K562 (cell line): Measurements from ENCODE around the gene WIPF1. TPM values are rescaled to one million over a fixed set of nuclear protein-coding genes. Genes with fewer than 3 reads are reported as not detected.

Experiments
- ATAC-seq: fragments of 200-7000 bp; cut with Tn5 transposase; 3 replicates; pipeline ENCODE4 v1.9.1; 2020; ENCODE audit warnings: moderate library complexity
- BruUV-seq: library from RNA; stranded (reverse); fragments of 400-500 nt; replicated peaks from 2 replicates; lab custom pipeline; 2021; lab: Mats Ljungman, UMichigan
- CTCF ChIA-PET: fragments of 300-600 bp; formaldehyde crosslinking; extraction: SDS; loops from one replicate; lab custom pipeline; 2021; ENCODE audit warnings: low intra/inter-chr PET ratio; lab: Yijun Ruan, JAX
- POLR2A ChIA-PET: fragments of 300-600, 350-650 bp; sonication (Branson Sonifier 250); formaldehyde crosslinking; extraction: SDS; loops from one replicate; lab custom pipeline; 2021; ENCODE audit warnings: antibody characterized with exemption, inconsistent platforms; lab: Yijun Ruan, JAX
- DNase-seq, 4 experiments: peaks; one replicate each; pipeline versions ENCODE4 v3.0.0 to v3.0.0-alpha.2; 2011 to 2018; ENCODE audit warnings: low spot score in 3 of 4, mixed read lengths in 3 of 4; ENCODE audit errors: extremely low read depth in 1 of 4
- FAIRE-seq: peaks from 2 replicates; lab custom pipeline; 2011; peaks lifted over from hg19 to GRCh38; lab: Jason Lieb, UNC
- H2AFZ ChIP-seq: 2 replicates; pipeline ENCODE4 v1.6.0; 2011; ENCODE audit warnings: low read depth, low read length, control low read depth, inconsistent platforms
- H3K27ac ChIP-seq: fragments of 200-600 bp; 3 replicates; pipeline ENCODE4 v1.8.0; 2011; ENCODE audit warnings: low read depth, mild to moderate bottlenecking, control low read depth, inconsistent platforms, low read length, moderate library complexity, mixed read lengths; ENCODE audit errors: extremely low read depth
- H3K27me3 ChIP-seq, 2 experiments: fragments of 300-600 bp in 1 of 2; 2 replicates in 1 of 2; 3 replicates in 1 of 2; pipeline versions ENCODE4 v1.6.0 to v1.8.0; 2011; ENCODE audit warnings: inconsistent platforms in 2 of 2, low read length in 2 of 2, mild to moderate bottlenecking in 1 of 2, mixed read lengths in 1 of 2, moderate library complexity in 1 of 2; ENCODE audit not compliant: control insufficient read depth in 2 of 2, insufficient read depth in 2 of 2
- H3K36me3 ChIP-seq: fragments of 300-600 bp; 3 replicates; pipeline ENCODE4 v1.8.0; 2011; ENCODE audit warnings: mild to moderate bottlenecking, low read length, inconsistent platforms; ENCODE audit not compliant: control insufficient read depth, insufficient read depth
- H3K4me1 ChIP-seq, 2 experiments: fragments of 200-600 bp in 1 of 2; replicated peaks in 1 of 2; 2 replicates in 1 of 2; 3 replicates in 1 of 2; pipeline versions ENCODE4 v1.5.1 to v1.8.0; 2011; ENCODE audit warnings: inconsistent platforms in 2 of 2, low read length in 2 of 2, mild to moderate bottlenecking in 1 of 2, mixed read lengths in 1 of 2, moderate library complexity in 1 of 2; ENCODE audit not compliant: control insufficient read depth in 2 of 2, insufficient read depth in 2 of 2
- H3K4me2 ChIP-seq: 2 replicates; pipeline ENCODE4 v1.6.1; 2011; ENCODE audit warnings: low read length, control low read depth, inconsistent platforms, mixed read lengths; ENCODE audit not compliant: insufficient read depth
- H3K4me3 ChIP-seq: fragments of 200-600 bp; sonication (generic), shearing (Covaris generic); 2 replicates; pipeline ENCODE4 v1.5.1; 2016; ENCODE audit warnings: control low read depth, inconsistent platforms
- H3K79me2 ChIP-seq: fragments of 200-600 bp; 3 replicates; pipeline ENCODE4 v1.8.0; 2011; ENCODE audit warnings: low read length, inconsistent platforms; ENCODE audit not compliant: control insufficient read depth, insufficient read depth
- H3K9ac ChIP-seq, 2 experiments: 2 replicates each; pipeline versions ENCODE4 v1.6.0 to v1.6.1; 2011; ENCODE audit warnings: low read depth in 2 of 2, low read length in 2 of 2, control low read depth in 1 of 2, inconsistent platforms in 1 of 2, mild to moderate bottlenecking in 1 of 2, mixed read lengths in 1 of 2; ENCODE audit not compliant: insufficient read depth in 1 of 2
- H3K9me1 ChIP-seq: one replicate; pipeline ENCODE4 v1.6.0; 2011; ENCODE audit warnings: inconsistent platforms, mild to moderate bottlenecking, low read length, moderate library complexity; ENCODE audit not compliant: control insufficient read depth, insufficient read depth
- H3K9me3 ChIP-seq: replicated peaks from 2 replicates; pipeline ENCODE4 v1.5.1; 2011; ENCODE audit warnings: low read depth, low read length, inconsistent platforms; ENCODE audit not compliant: control insufficient read depth, insufficient read depth
- H4K20me1 ChIP-seq: replicated peaks from 2 replicates; pipeline ENCODE4 v1.6.1; 2011; ENCODE audit warnings: low read length, inconsistent platforms, mixed read lengths; ENCODE audit not compliant: control insufficient read depth, insufficient read depth
- CBX8 ChIP-seq: fragments of 200-600 bp; sonication (generic); IDR thresholded peaks from 2 replicates; pipeline ENCODE4 v1.6.1; 2012; ENCODE audit warnings: borderline replicate concordance, mixed run types, low read depth, mild to moderate bottlenecking, moderate library complexity, mixed read lengths, low read length, control low read depth, inconsistent platforms; ENCODE audit not compliant: poor library complexity, severe bottlenecking; ENCODE audit errors: extremely low read depth
- ETV1 ChIP-seq: fragments of 450-650 bp; conservative IDR thresholded peaks from 2 replicates; pipeline ENCODE4 v1.6.1; 2016; ENCODE audit warnings: missing genetic modification characterization, control low read depth, low read depth, missing compliant biosample characterization
- MEF2A ChIP-seq: IDR thresholded peaks from 2 replicates; pipeline ENCODE4 v1.6.1; 2011; ENCODE audit warnings: low read depth, mild to moderate bottlenecking, low read length, moderate library complexity; ENCODE audit not compliant: control insufficient read depth
- SIN3A ChIP-seq, 2 experiments: fragments of 150-350 bp in 1 of 2; IDR thresholded peaks; 2 replicates each; pipeline ENCODE4 v1.6.1; 2011 to 2016; ENCODE audit warnings: borderline replicate concordance in 2 of 2, low read depth in 2 of 2, low read length in 2 of 2, mild to moderate bottlenecking in 2 of 2, moderate library complexity in 2 of 2; ENCODE audit not compliant: control insufficient read depth in 1 of 2
- WGBS: fragments of 100-300 bp; shearing (Covaris generic); methylation state at CpG from one replicate; pipeline ENCODE4 v1.1.6; 2016; ENCODE audit warnings: low coverage, mixed read lengths; ENCODE audit not compliant: insufficient coverage; ENCODE audit errors: missing lambda C conversion rate; 5-methylcytosine and 5-hydroxymethylcytosine counted together
- in situ Hi-C: fragments of 300-500 bp; cut with MboI; formaldehyde crosslinking; loops from 4 replicates; pipeline ENCODE4 v1.15.0; 2018; ENCODE audit warnings: inconsistent platforms, mixed read lengths
- intact Hi-C: fragments of 100-400 bp; cut with micrococcal nuclease; formaldehyde crosslinking; loops from 2 replicates; pipeline ENCODE4 v1.14.2; 2022
- polyA plus RNA-seq, 8 experiments: library from polyadenylated mRNA; depleted of rRNA in 4 of 8; stranded (reverse) in 5 of 8; unstranded in 3 of 8; fragments of >200 nt; fragmentation: Nextera tagmentation in 2 of 8; fragmentation: Illumina TruSeq in 1 of 8; extraction: Ambion mirVana in 2 of 8; extraction: Trizol in 1 of 8; gene quantifications; 2 replicates each; pipeline versions ENCODE4 v1.2.1 to v1.2.3, GENCODE V29; 2011 to 2014; ENCODE audit warnings: inconsistent platforms in 1 of 8, missing spikeins in 1 of 8
- total RNA-seq, 7 experiments: library from RNA; depleted of rRNA in 6 of 7; stranded (reverse); fragments of >200 nt in 6 of 7; fragmentation: Illumina TruSeq in 2 of 7; extraction: Trizol in 2 of 7; gene quantifications; 2 replicates each; pipeline versions ENCODE4 v1.2.1 to v1.2.3, GENCODE V29; 2011 to 2021; ENCODE audit warnings: low replicate concordance in 1 of 7
- TF ChIP-seq, protein P1 (sequence below): fragments of 450-650 bp; IDR thresholded peaks from 2 replicates; pipeline ENCODE4 v1.6.1; 2016
- TF ChIP-seq, protein P2 (sequence below), 2 experiments: fragments of 450-650 bp in 1 of 2; sonication (generic) in 1 of 2; formaldehyde crosslinking in 1 of 2; IDR thresholded peaks in 1 of 2; conservative IDR thresholded peaks in 1 of 2; 2 replicates each; pipeline versions ENCODE4 v1.6.1 to v1.8.1; 2016 to 2023; ENCODE audit warnings: mild to moderate bottlenecking in 2 of 2, moderate library complexity in 2 of 2, inconsistent platforms in 1 of 2, missing genetic modification reagents in 1 of 2
- TF ChIP-seq, protein P3 (sequence below): sonication (generic); formaldehyde crosslinking; IDR thresholded peaks from 2 replicates; pipeline ENCODE4 v1.8.0; 2022; ENCODE audit warnings: missing genetic modification reagents, mild to moderate bottlenecking, borderline replicate concordance

The WIPF1 gene
- total and polyA plus RNA-seq, 9 of the 15 experiments (the other 6 are each of a cell fraction or from before 2014, with no cell fraction given), result 0.54 to 4.9 (median 2.4) TPM

DNA sequence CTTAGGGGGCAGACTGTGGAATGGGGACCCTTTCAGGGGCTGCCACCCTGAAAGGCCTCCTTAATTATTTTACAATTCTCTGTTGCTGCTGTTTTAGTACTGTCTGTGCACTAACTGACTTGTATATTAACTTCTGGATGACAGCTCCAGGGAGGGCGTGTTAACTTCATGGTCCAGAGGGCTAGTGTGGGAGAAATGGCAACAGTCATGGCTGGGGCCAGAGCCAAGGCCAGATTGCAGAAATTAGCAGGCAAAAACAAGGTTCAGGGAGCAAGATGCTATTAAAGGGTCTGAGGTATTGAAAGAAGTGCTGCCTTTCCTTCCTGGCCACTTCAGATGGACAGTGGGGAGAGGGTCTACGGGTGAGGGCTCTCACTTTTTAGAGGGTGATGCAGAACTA lies 9.1 kb downstream of the WIPF1 start:
- ATAC-seq (no peak), FAIRE-seq (no peak), DNase-seq (no peak)
- H4K20me1 ChIP-seq, result no peaks in the 10 kb centered on the region; the same call in 1 of the 2 replicates
- H3K9me1 ChIP-seq, result no peaks in the 10 kb centered on the region
- H3K4me1 ChIP-seq, result peaks cover 0 to 9% of the 10 kb centered on the region in 2 experiments; a peak in 3 of 5 replicates
- WGBS, result 13% methylated on average over 2 of the region's 2 CpGs
- in situ Hi-C loops, result no loop called here
- H3K27ac ChIP-seq, result no peak overlapping the region
- no peak overlapping the region for H2AFZ ChIP-seq
- BruUV-seq, result no TSS peak
- H3K36me3 ChIP-seq, result no peaks in the 10 kb centered on the region
- TF ChIP-seq, protein P1, sequence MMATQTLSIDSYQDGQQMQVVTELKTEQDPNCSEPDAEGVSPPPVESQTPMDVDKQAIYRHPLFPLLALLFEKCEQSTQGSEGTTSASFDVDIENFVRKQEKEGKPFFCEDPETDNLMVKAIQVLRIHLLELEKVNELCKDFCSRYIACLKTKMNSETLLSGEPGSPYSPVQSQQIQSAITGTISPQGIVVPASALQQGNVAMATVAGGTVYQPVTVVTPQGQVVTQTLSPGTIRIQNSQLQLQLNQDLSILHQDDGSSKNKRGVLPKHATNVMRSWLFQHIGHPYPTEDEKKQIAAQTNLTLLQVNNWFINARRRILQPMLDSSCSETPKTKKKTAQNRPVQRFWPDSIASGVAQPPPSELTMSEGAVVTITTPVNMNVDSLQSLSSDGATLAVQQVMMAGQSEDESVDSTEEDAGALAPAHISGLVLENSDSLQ, result no peak
- no peak for TF ChIP-seq CBX8
- TF ChIP-seq, all 486 proteins: peak for 0
- H3K9ac ChIP-seq, result no peak overlapping the region
- ChIA-PET CTCF (no interaction called here), POLR2A (no interaction called here)
- H3K4me2 ChIP-seq, result no peak overlapping the region
- peaks cover 0 to 21% of the 10 kb centered on the region in 2 experiments; a peak in 3 of 5 replicates for H3K27me3 ChIP-seq
- no peaks in the 10 kb centered on the region for H3K79me2 ChIP-seq
- intact Hi-C loops, result no loop called here
- H3K4me3 ChIP-seq, result no peak overlapping the region
- no peaks in the 10 kb centered on the region for H3K9me3 ChIP-seq

DNA sequence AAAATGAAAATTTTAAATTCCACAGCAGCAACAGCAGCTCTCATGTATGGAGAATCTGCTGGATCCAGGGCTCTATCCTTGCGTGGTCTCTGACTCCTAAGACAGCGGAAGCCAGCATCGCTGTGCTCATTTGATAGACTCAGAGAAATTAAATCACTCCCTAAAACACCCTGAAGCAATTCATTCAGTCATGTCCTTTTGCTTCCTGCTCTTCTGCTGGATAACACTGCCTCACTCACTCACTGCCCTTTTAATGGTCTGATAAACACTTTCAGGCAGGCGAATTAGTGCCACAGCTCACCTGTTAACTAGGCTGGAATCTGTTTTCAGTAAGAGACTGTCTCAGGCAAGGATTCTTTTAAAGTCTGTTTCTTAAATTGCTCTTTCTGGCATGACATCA lies 10.0 kb downstream of the WIPF1 start:
- DNase-seq (no peak), ATAC-seq (no peak)
- TF ChIP-seq MEF2A (no peak), ETV1 (no peak), SIN3A (IDR thresholded peaks at IDR 0.05; ENCODE audit: borderline replicate concordance in 2 of 2, control insufficient read depth in 1 of 2, low read depth in 2 of 2, low read length in 2 of 2) (no peak)
- TF ChIP-seq, protein P2, sequence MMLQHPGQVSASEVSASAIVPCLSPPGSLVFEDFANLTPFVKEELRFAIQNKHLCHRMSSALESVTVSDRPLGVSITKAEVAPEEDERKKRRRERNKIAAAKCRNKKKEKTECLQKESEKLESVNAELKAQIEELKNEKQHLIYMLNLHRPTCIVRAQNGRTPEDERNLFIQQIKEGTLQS (IDR thresholded peaks at IDR 0.05), result no peak
- TF ChIP-seq, protein P2 (CRISPR knock-in tag; conservative IDR thresholded peaks at IDR 0.05), result no peak
- TF ChIP-seq, protein P3, sequence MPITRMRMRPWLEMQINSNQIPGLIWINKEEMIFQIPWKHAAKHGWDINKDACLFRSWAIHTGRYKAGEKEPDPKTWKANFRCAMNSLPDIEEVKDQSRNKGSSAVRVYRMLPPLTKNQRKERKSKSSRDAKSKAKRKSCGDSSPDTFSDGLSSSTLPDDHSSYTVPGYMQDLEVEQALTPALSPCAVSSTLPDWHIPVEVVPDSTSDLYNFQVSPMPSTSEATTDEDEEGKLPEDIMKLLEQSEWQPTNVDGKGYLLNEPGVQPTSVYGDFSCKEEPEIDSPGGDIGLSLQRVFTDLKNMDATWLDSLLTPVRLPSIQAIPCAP (CRISPR knock-in tag), result no peak

More for the DNA sequence above, 10.0 kb downstream of the WIPF1 start:
- intact Hi-C loops (no loop called here), in situ Hi-C loops (no loop called here)
- CTCF ChIA-PET, result no interaction called here
- Histone ChIP-seq H4K20me1 (no peaks in the 10 kb centered on the region; the same call in 1 of the 2 replicates), H2AFZ (no peak overlapping the region), H3K27me3 (peaks cover 0 to 21% of the 10 kb centered on the region in 2 experiments; a peak in 3 of 5 replicates), H3K4me2 (no peak overlapping the region), H3K4me1 (peaks cover 0 to 9% of the 10 kb centered on the region in 2 experiments; a peak in 3 of 5 replicates), H3K9me3 (no peaks in the 10 kb centered on the region), H3K27ac (no peak overlapping the region), H3K4me3 (no peak overlapping the region), H3K9ac (no peak overlapping the region), H3K9me1 (no peaks in the 10 kb centered on the region), H3K36me3 (no peaks in the 10 kb centered on the region), H3K79me2 (no peaks in the 10 kb centered on the region)
- BruUV-seq, result no TSS peak
- POLR2A ChIA-PET, result interaction anchor here (0.7 to 0.9 kb wide), 2 partner anchors 10 to 12 kb away, joined by 3 to 4 read pairs; no protein-coding TSS in a partner anchor
- FAIRE-seq, result no peak
- WGBS, result 52% methylated on average over 4 of the region's 4 CpGs
